HG03520 (cell line): Measurements from ENCODE around the gene VPS35L.
"Not testable (repeated sequence)": the region's sequence is repeated elsewhere in the genome, so short reads cannot be mapped to it uniquely, and the experiment has no call there.

Experiments
- ATAC-seq: cut with Tn5 transposase; IDR thresholded peaks from one replicate; pipeline ENCODE4 v1.9.1; 2021; ENCODE audit warnings: mild to moderate bottlenecking, moderate library complexity; ENCODE audit not compliant: unreplicated experiment

VPS35L gene

DNA sequence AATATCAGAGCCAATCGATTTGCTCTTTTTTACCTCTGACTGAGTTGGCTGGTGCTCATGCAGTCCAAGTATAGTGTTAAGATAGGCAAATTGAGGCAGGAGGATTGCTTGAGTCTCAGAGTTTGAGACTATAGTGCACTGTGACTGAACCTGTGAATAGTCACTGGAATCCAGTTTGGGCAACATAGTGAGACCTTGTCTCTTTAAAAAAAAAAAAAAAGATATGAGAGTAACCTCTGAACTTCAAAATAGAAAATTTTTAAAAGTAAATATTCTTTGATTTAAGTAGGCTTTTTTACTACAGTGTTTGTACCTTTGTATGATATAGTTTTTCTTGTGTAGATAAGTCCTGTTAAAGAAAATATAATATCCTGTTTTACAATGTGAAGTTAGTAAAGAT, 28.3 kb upstream of the VPS35L start:
- ATAC-seq: no peak

DNA sequence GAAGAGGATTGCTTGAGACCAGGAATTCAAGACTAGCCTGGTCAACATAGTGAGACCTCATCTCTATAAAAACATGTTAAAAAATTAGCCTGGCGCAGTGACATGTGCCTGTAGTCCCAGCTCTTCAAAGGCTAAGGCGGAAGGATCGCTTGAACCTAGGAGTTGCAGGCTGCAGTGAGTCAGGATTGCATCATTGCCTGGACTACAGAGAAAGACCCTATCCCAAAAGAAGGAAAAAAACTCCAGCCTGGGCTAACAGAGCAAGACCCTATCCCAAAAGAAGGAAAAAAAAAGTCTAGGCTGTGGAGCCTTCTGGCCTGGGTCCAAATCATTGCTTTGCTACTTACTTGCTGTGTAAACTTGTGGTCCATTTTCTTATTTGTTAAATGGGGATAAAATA, 26.8 kb upstream of the VPS35L start:
- ATAC-seq: no peak

DNA sequence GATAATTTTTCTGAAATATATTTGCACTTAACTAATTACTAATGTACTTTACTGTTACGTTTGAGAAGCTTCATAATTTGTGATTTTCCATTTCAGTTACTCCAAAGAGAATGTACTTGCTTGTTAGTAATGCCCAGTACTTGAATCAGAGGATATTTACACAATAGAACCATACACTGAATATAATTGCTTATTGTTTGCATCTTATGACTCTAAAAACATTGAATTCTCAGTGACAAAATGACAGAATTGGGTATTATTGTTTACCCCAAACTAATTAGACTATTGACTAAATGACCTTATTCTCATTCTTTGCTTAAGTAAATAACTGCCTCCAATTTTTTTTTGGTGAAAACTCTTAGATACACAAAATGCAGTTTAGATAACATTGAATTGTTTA, 22.9 kb upstream of the VPS35L start:
- no peak for ATAC-seq

DNA sequence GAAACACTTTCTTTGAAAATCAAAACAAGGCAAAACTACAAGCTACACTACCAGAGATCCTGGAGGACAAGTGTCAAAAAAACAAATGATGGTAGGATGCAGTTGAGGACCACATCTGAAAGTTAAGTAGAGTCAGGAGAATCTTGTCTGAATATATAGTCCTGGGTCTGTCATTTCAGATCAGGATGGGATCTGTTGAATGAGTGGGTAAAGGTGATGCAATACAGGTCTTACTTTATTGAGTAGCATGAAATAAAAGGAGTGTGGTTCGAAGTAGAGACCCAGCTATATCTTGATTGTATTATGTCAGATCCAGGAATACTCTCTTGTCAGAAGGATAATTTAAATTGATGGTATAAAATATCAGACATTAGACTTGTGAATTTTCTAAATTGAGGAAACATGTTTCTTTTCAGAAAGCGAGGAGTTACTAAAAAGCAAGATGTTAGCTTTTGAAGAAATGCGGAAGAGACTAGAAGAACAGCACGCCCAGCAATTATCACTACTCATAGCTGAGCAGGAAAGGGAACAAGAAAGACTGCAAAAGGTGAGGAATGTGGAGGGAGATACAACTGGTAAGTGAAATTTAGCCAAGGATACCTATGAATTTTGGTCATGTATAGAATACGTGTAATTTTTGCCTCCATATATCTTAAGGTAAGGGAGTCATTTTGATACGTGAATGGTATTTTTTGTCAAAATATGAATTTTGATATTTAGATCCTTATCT, 15.1 kb upstream of the VPS35L start:
- no peak for ATAC-seq

DNA sequence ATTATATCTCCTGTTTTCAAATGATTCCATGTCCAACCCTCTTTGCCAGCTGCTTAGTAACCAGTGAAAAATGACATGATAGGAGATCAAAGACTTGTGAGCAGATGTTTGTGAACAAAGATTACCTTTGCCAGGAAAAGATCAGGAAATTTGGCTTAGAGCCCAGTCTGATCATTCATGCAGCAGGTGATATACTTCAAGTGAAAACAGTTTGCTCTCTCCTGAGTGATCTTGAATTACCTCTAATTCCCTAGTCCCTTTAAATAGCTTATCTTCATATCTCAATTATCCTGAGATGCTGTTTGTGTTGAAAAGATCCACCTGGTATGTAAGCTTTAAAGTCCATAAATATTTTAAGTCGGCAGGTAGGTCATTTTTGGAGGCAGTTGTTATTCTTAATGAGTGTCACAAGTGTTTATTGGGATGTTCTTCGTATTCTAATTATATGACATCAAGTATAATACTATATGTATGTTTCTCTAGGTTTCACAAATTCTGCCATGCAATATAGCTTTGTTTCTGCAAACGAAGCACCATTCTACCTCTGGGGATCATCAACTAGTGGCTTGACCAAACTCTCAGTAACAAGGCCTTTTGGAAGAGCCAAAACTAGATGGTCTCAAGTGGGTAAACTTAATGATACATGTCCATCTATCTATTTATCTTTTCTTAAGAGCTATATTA, 13.2 kb upstream of the VPS35L start:
- ATAC-seq: no peak

DNA sequence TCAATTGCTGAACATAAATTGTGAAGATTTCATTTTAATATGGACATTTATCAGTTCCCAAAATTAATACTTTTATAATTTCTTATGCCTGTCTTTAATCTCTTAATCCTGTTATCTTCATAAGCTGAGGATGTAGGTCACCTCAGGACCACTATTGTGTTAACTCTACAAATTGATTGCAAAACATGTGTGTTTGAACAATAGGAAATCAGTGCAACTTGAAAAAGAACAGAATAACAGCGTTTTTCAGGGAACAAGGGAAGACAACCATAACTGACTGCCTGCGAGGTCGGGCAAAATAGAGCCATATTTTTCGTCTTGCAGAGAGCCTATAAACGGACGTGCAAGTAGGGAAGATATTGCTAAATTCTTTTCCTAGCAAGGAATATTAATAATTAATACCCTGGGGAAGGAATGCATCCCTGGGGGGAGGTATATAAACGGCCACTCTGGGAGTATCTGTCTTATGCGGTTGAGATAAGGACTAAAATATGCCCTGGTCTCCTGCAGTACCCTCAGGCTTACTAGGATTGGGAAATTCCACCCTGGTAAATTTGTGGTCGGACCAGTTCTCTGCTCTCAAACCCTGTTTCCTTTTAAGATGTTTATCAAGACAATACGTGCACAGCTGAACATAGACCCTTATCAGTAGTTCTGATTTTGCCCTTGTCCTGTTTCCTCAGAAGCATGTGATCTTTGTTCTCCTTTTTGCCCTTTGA, 12.1 kb upstream of the VPS35L start:
- ATAC-seq: not testable (repeated sequence)

DNA sequence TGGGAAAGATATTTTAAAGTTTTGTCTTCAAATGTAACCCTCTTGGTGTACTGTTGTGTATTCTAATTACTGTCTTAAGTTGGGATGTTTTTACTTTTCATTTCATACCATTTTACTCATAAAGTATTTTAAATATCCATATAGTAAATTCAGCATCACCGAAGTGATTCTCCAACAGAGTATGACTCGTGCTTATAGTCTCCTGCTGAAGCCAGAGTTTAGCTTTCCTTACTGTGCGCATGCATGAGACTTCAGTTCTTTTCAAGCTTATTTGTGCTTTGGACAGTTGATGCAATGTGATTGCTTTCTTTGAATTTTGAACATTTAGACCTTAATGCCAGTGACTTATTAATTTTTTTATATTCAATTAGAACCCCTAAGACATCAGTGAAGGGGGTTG, 7.4 kb upstream of the VPS35L start:
- no peak for ATAC-seq

DNA sequence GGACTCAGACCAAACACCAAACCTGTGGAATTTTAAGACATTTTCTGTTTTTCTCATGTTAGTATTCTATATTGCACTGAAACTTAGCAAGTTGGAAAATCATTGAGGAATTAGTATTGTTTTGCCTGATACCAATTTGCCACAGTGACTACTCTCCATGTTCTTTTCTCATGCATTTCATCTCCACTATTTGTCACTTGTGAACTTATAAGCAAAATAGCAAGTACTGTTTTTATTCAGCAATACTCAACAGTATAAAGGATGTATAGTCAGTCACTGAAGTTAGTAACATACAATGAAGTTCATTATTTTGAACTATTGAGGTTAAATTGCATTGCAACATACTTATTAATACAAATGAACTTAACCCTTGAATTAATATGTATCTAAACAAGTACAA, 5.8 kb upstream of the VPS35L start:
- no peak for ATAC-seq

DNA sequence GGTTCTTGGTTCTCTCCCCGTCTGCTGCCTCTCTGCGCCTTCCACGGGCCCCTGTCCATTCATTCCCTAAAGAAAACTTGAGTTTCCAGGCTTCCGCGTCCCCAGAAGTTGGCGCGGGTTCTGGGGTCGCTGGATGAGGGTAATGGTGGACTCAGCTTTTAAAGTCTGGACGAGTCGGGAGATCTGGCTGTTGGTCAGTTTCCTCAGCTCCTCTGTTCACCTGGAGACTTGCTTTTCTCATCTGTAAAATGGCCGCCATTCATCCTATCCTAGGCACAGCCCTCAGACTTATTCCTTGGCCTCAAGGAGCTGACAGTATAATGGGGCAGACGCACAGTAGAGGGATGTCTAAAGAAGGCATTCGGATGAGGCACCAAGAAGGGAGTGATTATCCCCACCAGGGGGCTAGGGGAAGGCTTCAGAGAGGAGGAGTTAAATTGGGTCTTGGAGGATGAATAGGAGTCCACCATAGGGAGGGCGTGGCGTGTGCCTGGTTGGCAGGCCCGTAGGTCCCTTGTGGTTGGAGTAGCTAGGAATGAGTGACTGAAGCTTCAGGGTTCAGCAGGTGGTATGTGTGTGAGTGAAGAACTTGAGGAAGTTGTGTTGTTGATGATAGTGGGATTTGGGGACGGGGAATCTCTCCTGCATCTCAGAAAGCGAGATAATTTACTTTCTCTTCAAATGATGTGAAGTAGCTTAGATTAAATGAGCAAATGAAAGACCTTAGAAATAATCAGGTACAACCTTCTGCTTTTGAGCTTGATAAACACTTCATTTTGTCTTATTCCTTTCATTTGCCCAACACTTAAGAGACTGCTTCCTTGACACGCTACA, 652 bp downstream of the VPS35L start:
- no peak for ATAC-seq

DNA sequence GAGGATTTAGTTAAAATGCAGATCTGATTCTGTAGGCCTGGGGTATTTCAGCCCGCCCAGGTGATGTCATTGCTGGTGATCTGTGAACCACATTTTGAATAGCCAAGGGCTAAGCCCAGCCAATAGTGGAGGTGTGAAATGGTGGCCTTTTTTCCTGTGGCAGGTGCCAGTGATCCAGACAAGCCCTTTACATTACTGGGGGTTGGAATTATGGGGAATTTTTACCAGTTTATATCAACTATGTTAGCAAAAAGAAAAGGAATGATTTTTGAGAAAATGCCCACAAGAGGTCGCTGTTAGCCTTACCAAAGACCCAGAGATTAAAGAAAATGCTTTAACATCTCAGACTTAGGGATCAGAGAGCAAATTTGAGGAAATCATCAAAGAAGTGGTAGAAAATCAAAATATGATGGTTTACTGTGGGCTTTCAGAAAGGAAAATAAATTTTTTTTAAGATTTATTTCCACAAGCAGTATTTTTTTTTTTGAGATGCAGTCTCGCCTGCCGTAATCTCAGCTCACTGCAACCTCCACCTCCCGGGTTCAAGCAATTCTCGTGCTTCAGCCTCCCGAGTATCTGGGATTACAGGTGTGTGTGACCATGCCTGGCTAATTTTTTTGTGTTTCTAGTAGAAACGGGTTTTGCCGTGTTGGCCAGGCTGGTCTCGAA, 3.9 kb downstream of the VPS35L start:
- ATAC-seq: no peak

DNA sequence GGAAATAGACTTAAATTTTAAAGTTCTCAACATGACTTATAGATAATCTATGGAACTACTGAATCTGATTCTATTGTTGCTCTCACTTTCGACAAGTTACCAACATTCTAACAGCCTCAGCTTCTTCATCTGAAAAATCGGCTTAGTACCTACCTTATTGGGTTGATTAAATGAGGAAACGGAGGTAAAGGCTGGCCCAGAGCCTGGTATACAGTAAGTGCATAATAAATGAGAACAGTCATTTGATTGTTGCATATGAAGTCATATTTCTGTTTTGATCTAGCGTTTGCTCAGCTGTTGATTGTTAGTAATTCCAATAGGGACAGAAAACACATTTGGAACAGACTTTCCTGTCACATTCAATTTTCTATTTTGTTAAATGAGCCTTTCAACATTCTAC, 4.6 kb downstream of the VPS35L start:
- no peak for ATAC-seq

DNA sequence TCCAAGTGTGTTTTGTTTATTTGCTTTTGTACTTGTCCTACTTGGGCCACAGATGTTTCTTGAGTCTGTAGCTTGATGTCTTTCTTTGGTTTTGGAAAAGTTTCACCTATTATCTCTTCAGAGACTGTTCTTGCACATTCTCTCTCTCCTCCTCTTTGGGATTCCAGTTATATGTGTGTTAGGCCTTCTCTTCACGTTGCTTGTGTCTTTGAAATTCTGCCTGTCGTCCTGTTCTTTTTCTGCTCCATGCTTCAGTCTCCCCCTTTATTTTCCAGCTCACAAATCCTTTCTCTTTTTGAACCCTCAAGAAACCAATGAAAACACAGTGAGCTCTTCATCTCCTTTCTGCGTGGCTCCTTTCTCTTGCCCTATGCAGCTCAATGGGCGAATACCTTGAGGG, 7.9 kb downstream of the VPS35L start:
- ATAC-seq: no peak

DNA sequence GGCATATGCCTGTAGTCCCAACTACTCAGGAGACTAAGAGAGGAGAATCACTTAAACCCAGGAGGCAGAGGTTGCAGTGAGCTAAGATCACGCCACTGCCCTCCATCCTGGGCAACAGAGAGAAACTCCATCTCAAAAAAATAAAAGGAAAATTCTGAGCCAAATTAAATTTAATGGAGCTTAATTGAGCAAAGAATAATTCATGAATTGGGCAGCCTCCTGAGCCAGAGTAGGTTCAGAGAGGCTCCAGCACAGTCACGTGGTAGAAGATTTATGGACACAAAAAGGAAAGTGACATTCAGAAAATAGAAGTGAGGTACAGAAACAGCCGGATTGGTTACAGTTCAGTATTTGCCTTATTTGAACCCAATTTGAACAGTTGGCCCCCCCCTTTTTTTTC, 10.9 kb downstream of the VPS35L start:
- ATAC-seq: no peak

DNA sequence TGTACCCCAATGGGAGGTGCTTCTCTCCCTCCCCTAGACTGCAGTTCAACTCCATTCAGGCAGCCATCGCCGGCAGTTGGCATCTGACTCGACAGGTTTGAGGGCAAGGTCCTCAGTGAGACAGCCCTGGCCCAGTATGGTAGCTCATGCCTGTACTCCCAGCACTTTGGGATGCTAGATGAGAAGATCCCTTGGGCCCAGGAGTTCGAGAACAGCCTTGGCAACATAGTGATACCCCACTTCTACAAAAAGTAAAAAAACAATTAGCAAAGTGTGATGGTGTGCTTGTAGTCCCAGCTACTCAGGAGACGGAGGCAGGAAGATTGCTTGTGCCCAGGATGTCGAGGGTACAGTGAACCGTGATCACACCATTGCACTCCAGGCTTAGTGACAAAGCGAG, 12.1 kb downstream of the VPS35L start:
- ATAC-seq: no peak

DNA sequence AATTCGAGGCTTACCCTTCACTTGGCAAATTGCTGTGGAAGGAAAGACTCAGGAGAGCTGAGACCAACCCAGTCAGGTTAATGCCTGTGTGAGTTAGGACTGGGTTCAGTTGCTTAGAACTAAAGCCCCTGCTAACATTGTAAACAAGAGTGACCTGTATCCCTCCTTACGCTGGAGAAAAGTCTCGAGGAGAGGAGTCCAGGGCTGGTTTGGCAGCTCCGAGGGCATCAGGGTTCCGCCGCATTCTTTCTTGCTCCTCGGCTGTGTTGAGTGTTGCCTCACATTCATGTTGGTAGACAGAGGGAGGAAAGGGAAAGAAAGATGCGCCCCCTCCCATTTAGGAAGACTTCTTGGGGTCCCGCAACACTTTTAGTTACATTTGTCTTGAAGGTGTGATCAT, 18.5 kb downstream of the VPS35L start:
- no peak for ATAC-seq

DNA sequence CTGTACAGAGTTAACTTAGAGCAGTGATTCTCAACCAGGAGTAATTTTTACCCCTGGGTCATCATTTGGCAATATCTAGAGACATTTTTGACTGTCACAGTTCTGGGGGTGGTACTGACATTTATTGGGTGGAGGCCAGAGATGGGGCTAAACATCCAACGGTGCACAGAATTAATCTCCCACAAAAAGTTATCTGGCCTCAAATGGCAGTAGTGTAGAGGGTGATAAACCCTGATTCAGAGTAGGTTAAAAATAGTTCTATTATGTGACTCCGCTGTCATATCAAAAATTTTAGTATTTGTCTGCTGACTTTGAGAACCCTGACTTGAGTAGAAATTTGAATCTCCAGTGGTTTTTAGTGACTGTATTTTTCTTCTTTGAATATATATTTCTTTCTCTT, 19.1 kb downstream of the VPS35L start:
- ATAC-seq: no peak

DNA sequence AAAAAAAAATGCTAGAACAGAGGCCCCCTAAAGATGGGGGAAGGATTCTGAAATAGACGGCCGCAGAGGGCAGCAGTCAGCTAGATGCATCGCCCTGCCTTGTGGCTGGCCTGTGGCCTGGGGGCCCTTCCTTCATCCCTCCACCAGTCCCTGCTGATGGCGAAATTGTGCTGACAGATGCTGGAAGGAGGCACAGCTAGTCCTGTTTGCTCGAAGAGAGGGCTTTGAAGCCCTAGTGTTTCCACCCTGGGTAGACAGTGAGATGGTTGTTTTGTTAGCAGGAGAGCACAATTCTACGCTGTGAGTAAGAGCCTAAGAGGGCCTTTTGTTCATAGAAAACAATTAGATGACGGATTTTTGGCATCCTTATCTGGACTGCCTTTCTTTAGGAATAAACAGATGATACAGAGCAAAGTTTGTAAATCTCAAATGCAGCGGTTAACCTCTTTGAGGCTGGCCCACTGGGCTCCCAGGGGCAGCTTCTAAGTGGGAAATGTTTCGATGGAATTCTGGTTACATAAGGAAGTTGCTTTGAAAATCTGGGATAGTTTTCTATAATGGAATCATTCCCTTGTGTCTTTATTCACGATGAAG, 23.0 kb downstream of the VPS35L start:
- ATAC-seq: no peak

DNA sequence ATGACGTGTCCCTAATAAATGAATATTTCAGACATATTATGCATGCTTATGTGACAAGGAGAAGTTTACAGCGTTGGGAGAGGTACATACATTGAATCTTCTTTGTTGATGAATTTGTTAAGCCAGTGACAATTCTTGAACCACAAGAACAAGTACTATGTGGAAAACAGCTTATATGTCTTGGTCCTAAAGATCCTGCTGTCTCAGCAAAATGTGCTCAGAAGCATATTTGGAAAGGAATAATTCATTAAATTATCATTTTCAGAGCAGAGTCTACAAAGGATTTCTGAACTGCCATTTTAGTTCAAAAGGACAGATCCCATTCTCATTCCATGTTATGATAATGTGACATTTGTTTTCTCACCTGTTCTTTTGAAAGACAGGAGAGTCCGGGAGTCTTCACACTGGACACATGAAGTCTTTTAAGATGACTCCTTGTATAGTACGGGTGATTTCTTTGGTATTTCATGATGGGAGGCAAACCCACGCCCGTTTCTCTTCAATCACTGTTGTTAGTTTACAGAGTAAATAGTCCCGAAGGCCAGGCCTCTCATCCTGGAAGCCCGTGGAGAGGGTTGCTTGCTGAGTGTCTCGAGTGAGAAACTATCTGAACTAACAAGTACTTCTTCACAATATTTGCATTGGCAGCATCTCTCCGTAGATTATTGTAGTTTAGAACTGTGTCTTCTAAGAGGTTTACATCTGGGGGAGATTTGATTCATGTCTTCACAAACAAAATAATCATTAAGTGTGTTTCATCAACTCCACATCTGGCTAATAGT, 26.7 kb downstream of the VPS35L start:
- ATAC-seq: no peak

DNA sequence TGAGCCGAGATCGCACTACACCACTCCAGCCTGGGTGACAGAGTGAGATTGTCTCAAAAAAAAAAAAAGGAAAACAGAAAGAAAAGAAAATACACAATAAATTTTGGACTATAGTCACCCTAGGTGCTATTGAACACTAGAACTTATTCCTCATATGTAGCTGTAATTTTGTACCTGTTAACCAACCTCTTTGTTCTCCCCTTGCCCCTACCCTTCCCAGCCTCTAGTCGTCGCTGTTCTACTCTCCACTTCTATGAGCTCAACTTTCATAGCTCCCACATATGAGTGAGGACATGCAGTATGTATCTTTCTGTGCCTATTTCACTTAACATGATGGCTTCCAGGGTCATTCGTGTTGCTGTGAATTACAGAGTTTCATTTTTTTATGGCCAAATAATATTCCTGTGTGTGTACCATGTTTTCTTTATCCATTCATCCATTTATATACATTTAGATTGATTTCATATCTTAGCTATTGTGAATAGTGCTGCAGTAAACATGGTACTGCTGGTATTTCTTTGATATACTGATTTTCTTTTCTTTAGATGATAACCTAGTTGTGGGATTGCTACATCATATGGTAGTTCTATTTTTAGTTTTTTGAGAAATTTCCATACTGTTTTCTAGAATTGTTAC, 28.3 kb downstream of the VPS35L start:
- no peak for ATAC-seq
